Body of pancreas (tissue), 4 donors: ENCODE data around the gene NELFE.

ENCODE experiments used
- CTCF ChIP-seq, 7 experiments: fragments of 450-650 bp in 4 of 7; fragments of 200-600 bp in 3 of 7; sonication (generic) in 3 of 7; IDR thresholded peaks; one replicate each; pipeline ENCODE4 v1.5.1; 2016 to 2019; ENCODE audit warnings: antibody characterized with exemption in 7 of 7
- POLR2A ChIP-seq, 3 donors: fragments of 450-650 bp; IDR thresholded peaks; one replicate each; pipeline ENCODE4 v1.6.1; 2016; ENCODE audit warnings: antibody characterized with exemption in 3 of 3, mild to moderate bottlenecking in 2 of 3

DNA sequence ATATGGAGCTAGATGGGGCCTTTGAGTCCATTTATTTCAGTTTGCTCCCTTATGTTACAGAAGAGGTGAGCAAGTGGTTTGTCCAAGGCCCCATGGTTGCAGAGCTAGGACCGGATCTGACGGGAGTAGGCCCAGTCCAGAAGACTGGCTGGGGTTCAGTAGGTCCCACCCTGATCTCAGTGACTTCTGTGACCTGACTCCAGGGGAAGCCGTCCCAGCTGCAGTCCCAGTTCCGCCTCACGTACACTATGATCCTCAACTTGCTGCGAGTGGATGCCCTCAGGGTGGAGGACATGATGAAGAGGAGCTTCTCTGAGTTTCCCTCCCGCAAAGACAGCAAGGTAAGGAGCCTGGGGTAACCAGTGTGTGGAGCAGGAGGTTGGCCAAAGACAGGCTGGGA lies 7.7 kb upstream of the NELFE start:
- TF ChIP-seq CTCF (IDR thresholded peaks at IDR 0.05), result no peak
- TF ChIP-seq POLR2A (IDR thresholded peaks at IDR 0.05), result no peak
